Measurements from ENCODE around the gene CLCF1. TPM values are rescaled to one million over a fixed set of nuclear protein-coding genes. Genes with fewer than 3 reads are reported as not detected.

Gene CLCF1
- total and polyA plus RNA-seq, 10 of the 15 experiments (the other 5 are each of a cell fraction or from before 2014, with no cell fraction given): 0.16 to 2.1 (median 0.63) TPM; not detected in 1

GRCh38 chr11:67376063-67376820 lies 2.8 kb upstream of the CLCF1 start:
- TF ChIP-seq IKZF1 (conservative IDR thresholded peaks at IDR 0.05): 0 out of 2 replicates have a peak, but pooled peaks have one; percentile 19
- TF ChIP-seq KDM1A (IDR thresholded peaks at IDR 0.05; ENCODE audit: borderline replicate concordance): no peak
- TF ChIP-seq REST (IDR thresholded peaks at IDR 0.05; ENCODE audit: low read depth, low read length): no peak
- no peaks in the 10 kb centered on the region for H3K79me2 ChIP-seq (ENCODE audit: control insufficient read depth, insufficient read depth, low read length)
- H3K4me1 ChIP-seq (ENCODE audit: control insufficient read depth, insufficient read depth, low read length): peaks cover 21% of the 10 kb centered on the region
- H3K9ac ChIP-seq (ENCODE audit: control insufficient read depth, insufficient read depth, low read length): no peak overlapping the region
- H3K36me3 ChIP-seq (ENCODE audit: control insufficient read depth in 2 of 2, insufficient read depth in 2 of 2, low read length in 1 of 2): no peaks in the 10 kb centered on the region
- H3K4me3 ChIP-seq: no peak overlapping the region
- DNase-seq (ENCODE audit: low read depth, low spot score) (no peak), ATAC-seq (no peak), FAIRE-seq (no peak)
- CTCF ChIA-PET: interaction anchor here (0.7 to 25.5 kb wide), 4 partner anchors 13 to 114 kb away, joined by 3 to 1301 read pairs (median 198); partner anchors contain the start of genes CLCF1 and POLD4
- H3K27ac ChIP-seq (ENCODE audit: control insufficient read depth, insufficient read depth): no peak overlapping the region
- in situ Hi-C loops (cut with MboI): no loop called here
- H3K4me2 ChIP-seq (ENCODE audit: control insufficient read depth, insufficient read depth): no peak overlapping the region
- POLR2A ChIA-PET: interaction anchor here (1.1 to 8.4 kb wide), 2 partner anchors 10 to 22 kb away, joined by 3 to 183 read pairs; partner anchors contain the start of gene POLD4
- H2AFZ ChIP-seq (ENCODE audit: control insufficient read depth, low read depth, low read length): no peak overlapping the region
- no peaks in the 10 kb centered on the region for H3K9me3 ChIP-seq (replicated peaks; ENCODE audit: control insufficient read depth, insufficient read depth, low read length)
- SMC1A ChIA-PET (ENCODE audit: uncharacterized antibody, unreplicated experiment): interaction anchor here (21.3 kb wide), 1 partner anchor 20 kb away, joined by 646 read pairs; the partner anchor contains the start of gene POLD4
- 0 out of 2 replicates have a peak, but pooled peaks cover under 1% of the 10 kb centered on the region for H4K20me1 ChIP-seq (ENCODE audit: control insufficient read depth, insufficient read depth)
- peaks cover 2 to 4% of the 10 kb centered on the region in 2 experiments; a peak in 3 of 4 replicates for H3K27me3 ChIP-seq (replicated peaks in 1 of 2; ENCODE audit: control insufficient read depth in 2 of 2, insufficient read depth in 2 of 2, low read length in 1 of 2)
- no TSS peak for BruUV-seq (replicated peaks)
- RAD21 ChIA-PET (ENCODE audit: unreplicated experiment): interaction anchor here (7.2 to 15.0 kb wide), 2 partner anchors 23 to 32 kb away, joined by 197 to 525 read pairs; partner anchors contain the start of gene POLD4
- 49% methylated on average over 7 of the region's 7 CpGs for WGBS (ENCODE audit: insufficient coverage, insufficient replicate concordance, low lambda C conversion rate, missing lambda C conversion rate)
- intact Hi-C loops (cut with micrococcal nuclease; ENCODE audit: unreplicated experiment): no loop called here
